ACHN (cell line): ENCODE results near the gene FAM83D.
"Not testable (repeated sequence)": the region's sequence is repeated elsewhere in the genome, so short reads cannot be mapped to it uniquely, and the experiment has no call there.

Source experiments
- DNase-seq: peaks from one replicate; pipeline ENCODE4 v3.0.0-alpha.2; 2015
- in situ Hi-C: cut with HindIII; loops from 2 replicates; pipeline ENCODE4 v1.10.0; 2017; ENCODE audit warnings: low sequenced_read_pairs, low pct_ligation_motif_present, low pct_unique_long_range_greater_than_20kb

FAM83D gene

GRCh38 chr20:38985603-38986170 lies 59.5 kb downstream of the FAM83D start:
- peak; percentile 32 for DNase-seq
- in situ Hi-C loops, result no loop called here

DNA sequence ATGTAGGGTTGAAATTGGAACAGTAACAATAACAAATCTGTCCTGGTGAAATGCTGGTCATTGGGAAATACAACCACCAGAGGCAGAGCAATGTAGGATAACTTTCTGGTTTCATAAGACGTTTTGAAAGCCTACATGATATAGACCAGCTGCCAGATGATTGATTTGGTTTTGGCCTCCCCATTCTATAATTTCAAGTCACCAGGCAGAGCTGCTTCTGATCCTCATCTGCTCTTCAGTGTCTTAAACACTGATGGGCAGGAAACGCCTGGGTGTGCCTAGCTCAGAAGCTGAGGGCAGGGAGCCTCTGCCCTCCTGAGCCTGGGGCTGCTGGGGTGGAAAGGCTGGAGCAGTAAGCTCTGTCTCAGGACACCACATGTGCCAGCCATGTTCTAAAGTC lies 60.4 kb downstream of the FAM83D start:
- in situ Hi-C loops, result no loop called here
- DNase-seq, result no peak

GRCh38 chr20:38987777-38988176 lies 61.6 kb downstream of the FAM83D start:
- in situ Hi-C loops, result no loop called here

DNA sequence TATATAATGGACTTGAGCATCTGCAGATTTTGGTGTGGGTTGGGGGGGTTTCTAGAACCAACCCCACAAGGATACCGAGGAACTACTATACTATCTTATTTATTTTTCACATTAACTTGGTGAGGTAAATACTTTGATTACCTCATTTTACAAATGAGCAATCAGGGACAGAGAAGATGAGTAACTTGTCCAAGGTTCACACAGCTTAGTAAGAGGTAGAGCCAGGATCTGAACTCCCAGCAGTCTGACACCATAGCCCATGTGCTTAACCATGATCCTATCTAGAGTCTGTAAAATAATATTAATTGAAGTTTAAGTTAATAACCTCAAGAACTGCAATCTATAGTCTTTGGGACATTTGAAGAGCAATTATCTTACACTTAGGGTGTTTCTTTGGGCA lies 64.5 kb downstream of the FAM83D start:
- in situ Hi-C loops, result no loop called here
- DNase-seq, result no peak

More at GRCh38 chr20:38987777-38988176, 61.6 kb downstream of the FAM83D start:
- DNase-seq, result no peak

DNA sequence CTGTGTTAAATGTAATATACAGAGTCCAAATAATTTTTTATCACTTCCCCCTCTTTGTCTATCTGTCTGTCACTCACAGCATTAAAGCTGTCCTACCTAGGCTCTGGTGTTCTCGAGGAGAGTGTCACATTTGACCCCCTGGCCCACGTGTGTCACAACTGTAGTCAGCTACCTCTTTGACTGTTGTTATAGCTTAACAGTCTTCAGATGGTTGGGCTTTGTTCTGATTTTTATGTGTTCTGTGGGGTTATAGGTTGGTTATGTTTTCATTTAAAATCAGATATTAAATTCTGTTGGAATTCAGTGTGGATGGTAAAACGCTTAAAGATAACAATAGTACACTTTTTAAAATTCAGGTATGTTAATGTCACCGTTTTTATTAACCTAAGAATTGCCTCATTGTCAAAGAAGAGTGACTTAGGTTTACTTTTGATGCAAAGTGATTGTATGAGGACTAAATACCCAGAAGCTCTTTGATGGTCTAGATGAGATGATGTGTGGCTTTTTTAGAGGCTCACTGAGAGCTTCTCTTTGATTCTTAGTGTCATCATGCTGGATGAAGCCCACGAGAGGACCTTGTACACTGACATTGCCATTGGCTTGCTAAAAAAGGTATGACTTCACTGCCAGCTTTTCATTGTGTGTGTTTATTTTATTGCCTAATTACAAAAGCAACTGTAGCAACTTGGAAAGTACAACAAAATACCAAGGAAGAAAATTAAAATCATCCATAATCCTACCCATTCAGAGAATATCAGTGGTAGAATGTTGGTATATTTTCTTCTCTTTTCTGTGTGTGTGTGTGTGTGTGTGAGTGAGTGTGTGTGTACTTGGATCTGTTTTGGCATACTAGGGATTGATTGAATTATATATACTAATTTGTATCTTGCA lies 65.8 kb downstream of the FAM83D start:
- no peak for DNase-seq
- in situ Hi-C loops, result no loop called here

DNA sequence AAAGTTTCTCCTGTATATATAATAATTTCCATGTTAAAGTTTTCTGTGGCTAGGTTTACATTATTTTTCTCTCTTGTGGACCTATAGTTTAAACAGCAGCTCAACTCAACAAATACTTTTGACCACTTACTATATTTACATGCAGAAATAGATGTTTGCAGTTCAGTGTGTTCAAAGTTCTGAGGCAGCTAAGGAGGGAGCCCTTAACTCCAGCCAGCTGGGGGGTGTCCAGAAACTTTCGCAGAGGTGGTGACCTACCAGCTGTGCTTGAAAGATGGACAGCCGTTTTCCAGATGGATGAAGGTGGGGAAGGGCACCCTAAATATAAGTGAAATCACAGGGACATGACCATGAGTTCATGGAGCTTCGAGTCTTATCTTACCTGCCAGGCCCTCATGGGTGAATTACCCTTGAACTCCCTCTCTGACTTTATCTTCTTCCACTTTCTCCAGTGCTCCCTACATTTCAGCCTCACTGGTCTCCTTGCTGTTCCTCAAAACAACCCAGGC lies 69.4 kb downstream of the FAM83D start:
- DNase-seq, result no peak
- in situ Hi-C loops, result no loop called here

DNA sequence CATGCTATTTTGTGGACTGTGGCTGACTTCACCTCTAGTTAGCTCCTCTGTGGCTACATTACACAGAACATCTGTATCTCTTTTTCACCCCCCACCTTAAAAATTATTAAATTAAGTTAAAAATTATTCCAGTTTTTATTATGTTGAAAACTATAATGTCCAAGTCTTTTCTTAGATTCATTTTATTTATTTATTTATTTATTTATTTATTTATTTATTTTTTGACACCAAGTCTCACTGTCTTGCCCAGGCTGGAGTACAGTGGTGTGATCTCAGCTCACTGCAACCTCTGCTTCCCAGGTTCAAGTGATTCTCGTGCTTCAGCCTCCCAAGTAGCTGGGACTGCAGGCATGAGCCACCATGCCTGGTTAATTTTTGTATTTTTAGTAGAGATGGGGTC lies 70.6 kb downstream of the FAM83D start:
- in situ Hi-C loops, DNase-seq: not testable (repeated sequence)

DNA sequence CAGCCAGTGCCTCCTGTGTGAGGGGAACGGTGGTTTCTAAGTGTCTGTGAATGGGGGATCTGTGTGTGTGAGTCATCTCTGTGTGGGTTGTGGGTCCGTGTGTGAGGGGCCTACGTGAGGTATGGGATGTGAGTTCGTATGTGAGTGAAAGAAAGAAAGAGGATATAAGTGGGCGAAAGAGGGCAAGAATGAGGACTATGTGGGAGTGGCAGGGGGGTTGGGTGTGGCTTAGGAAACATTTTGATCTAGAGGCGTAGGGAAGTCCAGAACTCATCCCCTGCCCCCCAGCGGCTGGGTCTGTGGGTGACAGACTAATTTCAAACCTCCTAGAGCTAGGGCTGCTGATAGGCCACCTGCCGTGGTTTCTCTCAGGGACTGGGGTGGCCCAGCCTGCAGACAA lies 71.4 kb downstream of the FAM83D start:
- DNase-seq, result no peak
- in situ Hi-C loops, result no loop called here

DNA sequence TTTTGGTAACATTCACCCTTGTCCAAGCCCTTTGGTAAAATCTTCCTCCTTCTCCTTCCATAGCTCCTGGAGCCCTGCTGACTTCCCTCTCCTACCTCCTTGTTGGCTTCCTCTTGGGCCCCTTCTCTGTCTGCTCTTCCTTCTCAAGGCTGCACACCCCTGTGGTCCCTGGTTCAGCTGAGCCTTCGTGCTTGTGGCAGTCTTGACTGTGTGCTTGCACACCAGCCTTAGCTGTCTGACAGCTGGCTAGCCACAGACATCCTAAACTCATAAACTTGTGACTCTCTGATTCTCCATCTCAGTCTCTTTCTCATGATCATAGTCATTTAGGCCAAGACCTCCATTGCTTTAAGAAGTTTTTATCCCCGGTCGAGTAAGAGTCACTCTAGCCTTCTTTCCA lies 73.0 kb downstream of the FAM83D start:
- in situ Hi-C loops, result no loop called here
- no peak for DNase-seq

DNA sequence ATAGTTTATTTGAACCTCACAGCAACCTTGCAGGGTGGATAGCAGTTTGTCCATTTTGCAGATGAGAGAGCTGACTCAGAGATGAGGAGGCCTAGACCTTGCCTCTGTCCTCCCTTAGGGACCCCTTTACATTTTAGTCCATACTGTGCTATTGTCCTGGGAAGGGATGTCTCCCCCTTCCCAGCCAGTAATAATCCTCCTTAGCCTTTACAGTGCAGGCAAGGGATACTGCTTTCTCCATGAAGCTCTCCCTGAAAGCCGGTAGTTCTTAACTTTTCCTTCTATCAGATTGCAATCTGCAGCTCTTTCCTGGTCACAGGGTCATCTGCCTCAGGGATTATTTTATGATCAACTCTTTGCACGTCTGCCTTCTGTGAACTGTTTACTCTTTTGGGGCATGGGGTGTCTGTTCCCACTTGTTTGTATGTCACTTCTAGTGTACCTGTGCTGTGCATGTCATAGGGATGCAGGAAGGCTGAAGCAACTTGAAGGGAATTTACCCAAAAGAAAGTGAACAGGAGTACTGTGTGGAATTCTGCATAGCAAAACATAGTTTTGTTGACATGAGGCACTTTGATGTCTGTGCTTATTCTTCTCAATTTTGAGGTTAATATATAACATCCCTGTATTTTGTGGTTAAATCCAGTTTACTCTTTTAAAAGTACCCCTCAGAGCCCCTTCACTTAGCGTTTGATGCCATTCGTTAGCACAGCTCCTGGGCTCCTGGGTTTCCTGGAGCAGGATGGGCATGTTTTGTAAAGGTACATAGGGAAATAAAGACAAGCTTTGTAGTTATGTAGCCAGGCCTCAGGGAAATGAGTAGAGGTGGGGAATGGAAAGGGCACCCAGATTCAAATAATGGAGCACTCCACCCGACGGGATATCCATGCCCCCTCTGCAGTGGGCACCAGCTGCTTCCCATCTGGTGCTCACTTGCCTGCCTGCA lies 74.0 kb downstream of the FAM83D start:
- no peak for DNase-seq
- in situ Hi-C loops, result no loop called here
